Stimulated activated CD4-positive, alpha-beta T cell treated with anti-CD3 and anti-CD28 coated beads, Interleukin-15, amount 100 ng/mL, for 48 hours (primary cell): ENCODE data around the gene RAB13.
A peak's percentile ranks its signal among the peaks of the same experiment; 100 is the strongest.
"Not testable (repeated sequence)": the region's sequence is repeated elsewhere in the genome, so short reads cannot be mapped to it uniquely, and the experiment has no call there.

Experiments
- DNase-seq, 2 donors: peaks; one replicate each; pipeline ENCODE4 v3.0.0-alpha.2; 2020; ENCODE audit warnings: low read depth in 2 of 2

The RAB13 gene

DNA sequence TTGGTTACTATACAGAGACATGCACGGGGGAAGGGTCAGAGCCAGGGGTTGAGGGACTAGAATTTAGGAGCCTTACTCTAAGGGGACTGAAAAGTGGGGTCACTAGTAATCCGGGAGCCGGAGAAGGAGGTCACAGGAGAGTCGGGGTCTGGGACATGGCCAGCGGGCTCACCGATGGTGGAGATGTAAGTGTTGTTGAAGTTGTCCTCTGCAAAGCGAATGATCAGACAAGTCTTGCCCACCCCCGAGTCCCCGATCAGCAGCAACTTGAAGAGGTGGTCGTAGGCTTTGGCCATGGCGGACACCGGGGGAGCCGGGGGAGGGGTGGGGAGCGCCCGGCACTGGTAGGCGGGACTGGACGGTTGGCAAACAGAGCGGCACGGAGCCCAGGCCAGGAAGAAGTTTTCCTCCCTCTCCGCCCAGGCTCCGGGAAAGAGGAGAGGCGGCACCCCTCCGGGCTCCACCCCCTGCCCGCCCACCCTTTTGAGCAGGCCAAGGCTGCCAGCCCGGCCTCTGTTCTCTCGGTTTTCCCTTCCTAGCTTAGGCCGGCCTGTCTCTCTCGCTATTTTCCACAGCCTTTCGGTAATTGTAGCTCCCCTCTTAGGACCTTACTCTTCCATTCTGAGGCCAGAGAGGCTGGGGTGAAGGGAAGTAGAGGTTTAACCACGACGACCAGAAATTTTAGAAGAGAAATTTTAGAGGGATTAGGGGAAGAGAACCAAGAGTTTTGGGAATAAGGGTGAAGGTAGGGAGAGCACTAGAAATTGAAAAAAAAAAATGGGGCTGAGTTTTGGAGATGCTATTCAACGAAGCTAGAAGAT lies at the start of gene RAB13:
RAB13 (minus strand) TSS at position 399 of the 821 bp plus-strand sequence; CDS start at position 296, 103 bp downstream.
- no peak for DNase-seq

DNA sequence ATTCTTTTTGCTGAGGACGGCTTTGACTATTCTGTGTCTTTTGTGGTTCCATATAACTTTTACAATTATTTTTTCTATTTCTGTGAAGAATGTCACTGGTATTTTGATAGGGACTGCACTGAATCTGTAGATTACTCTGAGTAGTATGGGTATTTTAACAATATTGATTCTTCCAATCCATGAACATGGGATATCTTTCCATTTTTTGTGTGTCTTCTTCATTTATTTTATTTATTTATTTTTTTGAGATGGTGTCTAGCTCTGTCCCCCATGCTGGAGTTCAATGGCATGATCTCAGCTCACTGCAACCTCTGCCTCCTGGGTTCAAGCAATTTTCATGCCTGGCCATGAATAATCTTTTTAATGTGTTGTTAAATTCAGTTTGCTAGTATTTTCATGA lies 47.6 kb upstream of the RAB13 start:
- not testable (repeated sequence) for DNase-seq

DNA sequence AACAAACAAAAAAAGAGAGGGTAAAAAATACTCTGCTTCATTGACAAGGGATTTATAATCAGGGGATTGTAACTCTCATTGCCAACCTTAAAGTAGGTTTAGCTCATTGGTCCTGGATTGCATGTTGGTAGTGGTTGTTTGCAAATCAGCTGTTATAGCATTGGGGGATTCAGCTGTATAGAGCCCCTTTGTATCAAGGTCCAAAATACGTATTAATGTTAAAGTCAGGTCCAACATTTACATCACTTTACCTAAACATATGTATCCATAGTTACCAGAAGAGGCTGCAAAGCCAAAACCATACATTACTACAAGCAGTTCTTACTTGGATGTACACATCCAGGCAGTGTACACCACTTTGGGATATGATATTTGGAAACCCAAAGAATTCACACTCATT lies 33.8 kb upstream of the RAB13 start:
- DNase-seq = no peak

DNA sequence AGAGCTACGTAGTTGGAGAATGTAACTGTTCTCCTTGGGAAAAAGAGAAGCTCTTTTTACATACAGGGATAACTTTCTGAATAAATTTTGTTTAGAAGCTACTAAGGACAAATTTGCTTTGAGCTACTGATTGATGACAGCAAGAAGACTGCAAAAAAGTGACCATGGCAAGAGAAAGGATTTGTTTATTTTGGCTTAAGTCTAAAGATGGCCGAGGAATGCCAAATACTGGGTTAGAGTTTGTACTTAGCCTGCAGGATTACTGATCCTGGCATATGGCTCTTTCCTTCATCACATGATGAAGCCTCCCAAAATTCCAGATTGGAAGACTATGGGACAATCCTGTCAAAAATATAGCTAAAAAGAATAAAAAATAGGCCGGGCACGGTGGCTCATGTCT lies 33.1 kb upstream of the RAB13 start:
- DNase-seq = no peak

DNA sequence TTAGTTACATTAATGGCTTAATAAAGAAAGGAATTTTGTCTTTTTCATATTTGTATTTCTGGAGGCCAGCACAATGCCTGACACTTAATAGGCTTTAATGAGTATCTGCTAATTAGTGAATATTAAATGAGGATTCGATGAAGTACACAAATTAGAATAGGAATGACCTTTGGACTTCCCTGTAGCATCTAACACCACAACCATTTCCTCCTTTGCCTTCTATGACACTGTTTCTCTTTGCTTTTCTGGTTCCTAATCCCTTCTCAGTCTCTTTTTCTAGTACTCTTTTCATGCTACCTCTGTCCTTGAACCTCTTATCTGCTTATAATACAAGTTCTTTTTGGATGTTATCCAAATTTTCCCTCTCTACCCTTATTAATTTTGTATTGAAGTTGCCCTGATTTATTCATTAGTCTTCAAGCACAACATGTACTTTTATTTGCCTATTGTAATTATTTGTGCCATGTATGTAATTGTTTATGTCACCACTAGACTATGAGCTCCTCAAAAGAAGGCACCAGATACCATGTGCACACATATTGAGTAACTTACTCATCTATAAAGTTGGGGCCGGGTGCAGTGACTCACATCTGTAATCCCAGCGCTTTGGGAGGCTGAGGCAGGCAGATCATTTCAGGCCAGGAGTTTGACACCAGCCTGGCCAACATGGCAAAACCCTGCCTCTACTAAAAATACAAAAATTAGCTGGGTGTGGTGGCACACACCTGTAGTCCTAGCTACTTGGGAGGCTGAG lies 28.2 kb upstream of the RAB13 start:
- DNase-seq = no peak

DNA sequence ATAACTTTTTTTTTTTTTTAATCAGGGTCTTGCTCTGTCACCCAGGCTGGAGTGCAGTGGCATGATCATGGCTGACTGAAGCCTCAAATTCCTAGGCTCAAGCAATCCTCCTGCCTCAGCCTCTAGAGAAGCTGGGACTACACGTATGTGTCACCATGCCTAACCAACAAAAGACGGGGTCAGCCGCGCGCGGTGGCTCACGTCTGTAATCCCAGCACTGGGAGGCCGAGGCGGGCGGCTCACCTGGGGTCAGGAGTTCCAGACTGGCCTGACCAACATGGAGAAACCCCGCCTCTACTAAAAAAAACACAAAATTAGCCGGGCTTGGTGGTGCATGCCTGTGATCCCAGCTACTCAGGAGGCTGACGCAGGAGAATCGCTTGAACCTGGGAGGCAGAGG lies 26.4 kb upstream of the RAB13 start:
- not testable (repeated sequence) for DNase-seq

DNA sequence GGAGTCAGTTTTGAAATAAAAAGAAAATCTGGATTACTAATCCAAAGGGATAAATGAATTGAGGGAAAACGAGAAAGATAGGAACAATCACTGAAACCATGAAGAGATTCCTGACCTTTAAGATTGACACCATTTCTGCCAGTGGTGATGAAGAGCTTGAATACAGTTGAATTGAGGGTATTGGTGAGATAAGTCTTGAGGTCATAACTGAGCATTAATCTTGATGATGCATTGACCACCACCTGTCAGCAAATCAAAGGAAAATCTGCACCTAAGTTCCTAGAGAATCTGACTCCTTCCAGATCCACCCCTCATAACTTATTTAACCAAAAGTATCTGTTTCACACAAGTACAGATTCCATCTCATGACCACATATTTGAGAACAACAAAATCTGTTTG lies 26.0 kb upstream of the RAB13 start:
- no peak for DNase-seq

DNA sequence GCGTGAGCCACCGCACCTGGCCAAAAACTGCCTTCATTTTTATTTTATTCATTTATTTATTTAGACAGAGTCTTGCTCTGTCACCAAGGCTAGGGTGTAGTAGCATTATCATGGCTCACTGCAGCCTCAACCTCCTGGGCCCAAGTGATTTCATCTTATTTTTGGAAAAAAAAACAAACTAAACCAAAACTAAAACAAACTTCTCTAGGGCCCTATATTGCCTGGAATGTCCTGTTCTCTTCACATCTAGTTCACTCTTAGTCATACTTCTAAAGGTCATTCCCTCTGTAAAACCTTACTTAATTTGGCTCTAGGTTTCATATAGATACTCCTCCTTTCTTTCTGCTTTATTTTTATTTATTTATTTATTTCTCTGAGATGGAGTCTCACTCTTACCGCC lies 20.0 kb upstream of the RAB13 start:
- no peak for DNase-seq

DNA sequence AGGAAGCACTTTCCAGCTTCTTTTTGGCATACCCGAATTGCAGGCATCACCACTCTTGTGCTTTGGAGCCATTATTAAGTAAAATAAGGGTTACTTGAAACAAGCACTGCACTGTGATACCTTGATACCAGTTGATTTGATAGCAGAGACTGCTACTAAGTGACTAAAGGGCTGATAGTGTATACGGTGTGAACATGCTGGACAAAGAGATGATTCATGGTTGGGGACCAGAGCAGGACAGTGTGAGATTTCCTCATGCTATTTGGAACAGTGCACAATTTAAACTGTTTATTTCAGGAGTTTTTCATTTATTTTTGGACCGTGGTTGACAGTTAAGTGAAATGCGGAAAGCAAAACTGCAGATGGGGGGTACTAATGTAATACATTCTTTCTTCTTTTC lies 14.3 kb upstream of the RAB13 start:
- no peak for DNase-seq

DNA sequence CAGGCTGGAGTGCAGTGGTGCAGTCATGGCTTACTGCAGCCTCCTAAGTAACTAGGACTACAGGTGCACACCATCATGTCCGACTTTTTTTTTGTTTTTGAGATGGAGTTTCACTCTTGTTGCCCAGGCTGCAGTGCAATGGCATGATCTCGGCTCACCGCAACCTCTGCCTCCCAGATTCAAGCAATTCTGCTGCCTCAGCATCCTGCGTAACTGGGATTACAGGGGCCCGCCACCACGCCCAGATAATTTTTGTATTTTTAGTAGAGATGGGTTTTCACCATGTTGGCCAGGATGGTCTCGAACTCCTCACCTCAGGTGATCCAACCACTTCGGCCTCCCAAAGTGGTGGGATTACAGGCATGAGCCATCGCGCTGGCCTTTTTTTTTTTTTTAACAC lies 10.7 kb upstream of the RAB13 start:
- DNase-seq = not testable (repeated sequence)

DNA sequence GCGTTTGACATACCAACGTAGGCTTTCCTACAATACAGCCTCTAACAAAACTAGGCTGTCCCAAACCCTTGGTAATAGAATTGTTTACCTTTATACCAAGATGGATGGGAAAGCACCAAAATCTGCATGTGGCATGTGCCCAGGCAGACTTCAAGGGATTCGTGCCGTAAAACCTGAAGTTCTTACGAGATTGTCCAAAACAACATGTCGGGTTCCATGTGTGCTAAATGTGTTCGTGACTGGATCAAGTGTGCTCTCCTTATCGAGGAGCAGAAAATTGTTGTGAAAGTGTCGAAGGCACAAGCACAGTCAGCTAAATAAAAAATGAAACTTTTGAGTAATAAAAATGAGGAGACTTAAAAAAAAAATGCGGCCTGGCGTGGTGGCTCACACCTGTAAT lies 9.5 kb upstream of the RAB13 start:
- no peak for DNase-seq

DNA sequence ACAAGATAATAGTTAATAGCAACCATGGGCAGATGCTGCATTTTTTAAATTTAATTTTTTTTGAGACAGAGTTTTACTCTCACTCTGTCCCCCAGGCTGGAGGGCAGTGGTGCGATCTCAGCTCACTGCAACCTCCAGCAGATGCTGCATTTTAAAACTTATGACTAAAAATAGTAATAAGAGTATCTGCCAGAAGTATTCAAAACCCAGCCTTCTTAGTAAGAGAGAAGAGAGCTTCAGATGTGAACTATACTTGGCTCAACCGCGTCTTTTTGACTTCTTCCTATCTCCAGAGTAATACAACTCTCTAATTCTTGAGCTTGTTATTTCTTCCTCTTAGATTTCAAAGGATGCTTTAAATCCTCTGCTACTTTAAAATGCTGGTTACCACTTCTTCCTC lies 9.1 kb upstream of the RAB13 start:
- DNase-seq = no peak

DNA sequence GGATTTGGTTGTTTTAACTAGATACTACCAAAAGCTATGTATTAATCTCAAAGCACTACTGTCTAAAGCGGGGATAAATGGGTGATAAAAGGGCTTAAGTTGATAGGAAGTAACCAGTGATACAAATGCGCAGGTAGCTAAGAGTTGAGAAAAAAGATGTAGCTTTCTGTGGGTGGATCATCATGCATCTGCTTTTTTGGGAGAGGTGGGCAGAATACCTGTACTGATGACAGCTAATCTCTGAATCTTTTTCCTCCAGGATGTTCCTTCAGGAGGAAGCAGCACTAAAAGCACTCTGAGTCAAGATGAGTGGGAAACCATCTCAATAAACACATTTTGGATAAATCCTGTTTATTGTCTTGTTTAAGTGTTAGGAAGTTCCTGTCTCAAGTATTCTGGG lies 5.7 kb upstream of the RAB13 start:
- no peak for DNase-seq

DNA sequence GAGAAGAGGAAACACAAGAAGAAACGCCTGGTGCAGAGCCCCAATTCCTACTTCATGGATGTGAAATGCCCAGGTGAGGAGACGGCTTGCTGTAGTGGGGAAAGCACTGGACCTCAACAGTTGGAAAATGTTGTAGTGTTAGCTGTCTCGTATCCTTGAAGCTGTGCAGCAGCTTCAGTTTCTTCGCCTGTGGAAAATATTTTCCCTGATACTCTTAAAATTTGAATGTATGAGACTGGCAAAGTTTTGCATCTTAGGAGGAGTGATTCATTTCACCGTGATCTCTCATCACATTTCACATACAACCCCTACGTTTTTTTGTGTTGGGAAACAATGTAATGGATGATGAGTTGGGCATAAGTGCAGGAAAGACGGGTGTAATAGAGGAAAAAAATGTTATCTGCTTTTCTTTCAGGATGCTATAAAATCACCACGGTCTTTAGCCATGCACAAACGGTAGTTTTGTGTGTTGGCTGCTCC lies 5.1 kb upstream of the RAB13 start:
- DNase-seq = no peak

DNA sequence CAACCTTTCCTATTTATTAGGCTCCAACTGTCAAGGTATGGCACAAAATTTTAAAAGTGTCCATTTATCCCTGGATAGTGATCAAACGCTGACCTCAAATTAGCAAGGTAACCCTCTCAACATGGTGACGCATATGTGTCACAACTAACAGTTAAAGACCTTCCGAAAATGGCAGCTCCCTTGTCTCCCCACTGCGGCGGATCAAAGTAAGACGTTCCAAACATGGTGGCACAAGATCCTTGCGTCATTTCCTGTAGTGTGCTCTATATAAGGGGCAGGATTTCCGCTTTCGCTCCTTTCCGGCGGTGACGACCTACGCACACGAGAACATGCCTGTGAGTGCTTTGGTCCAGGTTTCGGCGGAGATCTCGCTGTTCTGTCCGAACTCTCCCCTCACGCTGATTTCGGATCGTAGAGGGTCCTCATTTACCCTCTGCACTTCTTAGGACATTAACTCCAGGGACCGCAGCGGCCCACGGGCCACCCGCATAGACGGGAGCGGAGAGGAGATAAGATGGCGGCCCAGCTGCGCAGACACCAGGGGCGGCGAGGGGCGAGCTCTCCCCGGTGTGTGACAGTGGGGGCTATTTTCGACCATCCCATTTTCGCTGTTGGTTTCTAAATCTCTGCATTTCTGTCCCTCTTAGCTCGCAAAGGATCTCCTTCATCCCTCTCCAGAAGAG lies 4.5 kb upstream of the RAB13 start, which contains the start of gene RPS27:
RPS27 (plus strand) TSS at position 295 of the 683 bp plus-strand sequence; CDS start at position 330, 35 bp downstream.
- peak; percentile 81 to 84 for DNase-seq

DNA sequence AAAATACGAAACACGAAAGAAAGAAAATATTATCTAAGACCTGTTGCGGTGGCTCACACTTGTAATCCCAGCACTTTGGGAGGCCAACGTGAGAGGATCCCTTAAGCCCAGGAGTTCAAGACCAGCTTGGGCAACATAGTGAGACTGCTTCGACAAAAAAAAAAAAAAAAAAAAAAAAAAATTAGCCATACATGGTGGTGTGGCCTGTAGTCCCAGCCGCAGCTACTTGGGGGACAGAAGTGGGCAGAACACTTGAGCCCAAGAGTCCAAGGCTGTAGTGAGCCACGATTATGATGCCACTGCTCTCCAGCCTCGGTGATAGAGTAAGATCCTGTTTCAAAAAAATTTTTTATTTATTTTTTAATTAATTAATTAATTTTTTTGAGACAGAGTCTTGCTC lies 1.5 kb upstream of the RAB13 start:
- no peak for DNase-seq

DNA sequence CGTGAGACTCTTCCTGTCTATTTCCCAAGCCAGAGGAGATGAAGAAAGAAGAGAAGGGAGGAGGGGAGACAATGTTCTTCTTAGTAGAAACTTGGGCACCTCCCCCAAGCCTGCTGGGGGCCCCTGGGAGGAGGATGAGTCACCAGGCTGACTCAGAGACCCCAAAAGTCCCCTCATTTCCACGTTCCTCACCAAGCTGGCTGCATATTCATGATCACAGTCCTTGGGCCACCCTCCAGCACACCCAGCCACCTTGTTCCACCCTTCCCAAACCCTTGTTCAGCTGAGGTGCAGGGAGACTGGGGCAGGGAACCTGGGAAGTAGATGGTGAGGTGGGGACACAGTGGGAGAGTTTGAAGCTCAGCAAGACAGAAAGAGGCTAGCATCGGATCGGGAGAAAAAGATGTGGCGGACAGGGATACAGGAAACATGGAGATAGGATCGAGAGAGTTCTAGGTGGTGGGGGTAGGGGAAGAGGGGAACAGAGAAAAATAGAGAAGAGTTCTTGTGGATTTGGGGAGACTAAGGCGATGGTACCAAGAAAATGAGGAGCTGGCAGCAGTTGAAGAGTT lies 712 bp downstream of the RAB13 start:
- no peak for DNase-seq

DNA sequence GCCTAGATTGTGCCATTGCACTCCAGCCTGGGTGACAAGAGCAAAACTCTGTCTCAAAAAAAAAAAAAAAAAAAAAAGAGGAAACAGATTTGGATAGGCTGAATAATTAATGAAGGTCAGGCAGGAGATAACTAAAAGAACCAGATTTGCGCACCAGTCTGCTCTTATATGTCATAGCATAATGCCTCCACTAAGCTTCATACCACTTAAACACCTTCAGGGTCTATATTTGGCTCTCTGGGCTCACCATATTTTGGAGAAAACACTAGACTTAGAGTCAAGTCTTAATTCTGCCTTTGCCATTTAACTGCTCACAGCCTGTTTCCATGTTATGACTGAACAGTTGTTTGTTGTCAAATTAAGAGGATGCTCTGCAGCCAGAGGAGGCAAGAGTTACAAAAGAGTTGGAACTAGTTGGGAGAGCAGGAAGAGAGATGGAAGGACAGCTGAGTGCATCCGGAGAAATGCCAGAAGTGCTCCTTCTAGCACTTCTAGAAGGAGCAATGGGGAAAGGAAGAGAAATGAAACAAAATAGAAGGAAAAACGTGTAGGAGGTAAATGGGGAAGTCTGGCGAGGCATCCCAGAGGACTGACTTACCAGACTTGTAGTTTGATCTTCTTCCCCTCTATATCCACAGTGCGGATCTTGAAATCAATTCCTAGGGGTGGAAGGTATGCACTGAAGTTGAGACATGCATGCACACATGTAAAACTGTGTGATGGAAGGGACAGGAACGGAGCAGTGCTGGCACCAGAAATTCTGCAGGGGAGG lies 1.8 kb downstream of the RAB13 start:
- DNase-seq = no peak

DNA sequence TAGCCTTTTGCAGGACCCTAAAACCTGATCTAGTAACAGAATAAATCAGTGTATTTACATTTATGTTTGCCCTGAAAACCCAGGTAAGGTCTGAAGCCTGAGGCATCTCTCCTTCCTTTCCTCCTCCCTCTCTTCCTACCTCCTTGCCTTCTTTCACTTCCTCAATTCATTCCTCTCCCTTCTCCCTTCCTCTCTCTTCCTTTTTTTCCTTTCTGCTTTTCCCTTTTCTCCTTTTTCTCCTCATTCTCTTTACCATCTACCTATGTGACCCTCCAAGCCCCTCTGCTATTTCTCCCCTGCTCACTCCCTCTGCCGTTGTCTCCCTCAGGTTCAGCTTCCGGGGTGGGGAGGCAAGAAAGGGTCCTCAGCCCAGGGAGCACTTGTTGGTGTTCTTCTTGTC lies 4.4 kb downstream of the RAB13 start:
- not testable (repeated sequence) for DNase-seq

DNA sequence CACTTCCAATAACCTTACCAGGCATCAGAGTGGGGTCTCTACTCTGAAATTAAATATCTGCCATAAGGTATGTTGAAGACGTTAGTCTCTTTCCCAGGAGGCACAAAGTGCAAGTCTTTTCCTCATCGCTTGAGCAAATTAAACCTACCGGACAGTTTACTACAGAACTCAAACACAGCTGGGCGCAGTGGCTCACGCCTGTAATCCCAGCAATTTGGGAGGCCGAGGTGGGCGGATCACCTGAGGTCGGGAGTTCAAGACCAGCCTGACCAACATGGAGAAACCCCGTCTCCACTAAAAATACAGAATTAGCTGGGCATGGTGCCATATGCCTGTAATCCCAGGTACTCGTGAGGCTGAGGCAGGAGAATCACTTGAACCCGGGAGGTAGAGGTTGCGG lies 7.0 kb downstream of the RAB13 start:
- not testable (repeated sequence) for DNase-seq

DNA sequence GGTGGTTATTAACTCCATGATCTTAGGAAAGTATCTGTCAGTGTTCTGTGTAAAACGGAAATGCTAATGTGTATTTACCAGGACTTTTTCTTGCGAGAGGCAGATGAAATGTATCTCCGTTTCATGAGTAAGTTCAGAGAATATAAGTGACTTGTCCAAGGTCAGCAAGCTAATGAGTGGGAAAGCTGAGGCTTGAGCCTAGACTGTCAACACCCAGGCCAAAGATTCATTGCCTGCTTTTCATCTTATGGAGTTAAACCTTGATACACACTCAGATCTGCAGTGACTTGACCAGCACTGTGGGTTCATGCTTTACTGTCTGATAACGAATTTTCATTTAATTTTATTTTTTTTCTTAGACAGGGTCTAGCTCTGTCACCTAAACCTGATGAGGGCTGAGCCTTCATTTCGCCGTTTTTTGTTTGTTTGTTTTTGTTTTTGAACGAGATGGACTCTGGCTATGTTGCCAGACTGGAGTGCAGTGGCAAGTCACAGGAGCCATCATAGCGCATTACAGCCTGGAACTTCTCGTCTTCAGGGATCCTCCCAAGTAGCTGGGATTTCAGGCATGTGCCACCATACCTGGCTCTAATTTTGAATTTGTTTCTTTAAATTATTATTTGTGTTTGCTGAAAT lies 7.7 kb downstream of the RAB13 start:
- no peak for DNase-seq
